CD4-positive, alpha-beta T cell (primary cell): Measurements from ENCODE around the gene NISCH. TPM values are rescaled to one million over a fixed set of nuclear protein-coding genes. Genes with fewer than 3 reads are reported as not detected.

Experiments
- ATAC-seq: fragments of 200-7000 bp; cut with Tn5 transposase; one replicate; pipeline ENCODE4 v1.10.0; 2022; ENCODE audit warnings: mild to moderate bottlenecking; ENCODE audit not compliant: poor library complexity
- CTCF ChIA-PET: fragments of 350-600 bp; sonication (Branson Sonifier 250); formaldehyde crosslinking; loops from one replicate; lab custom pipeline; 2021; ENCODE audit warnings: antibody characterized with exemption, inconsistent platforms; lab: Charles Lee
- POLR2A ChIA-PET: fragments of 350-600 bp; sonication (Branson Sonifier 250); formaldehyde crosslinking; loops from one replicate; lab custom pipeline; 2021; ENCODE audit warnings: antibody characterized with exemption, inconsistent platforms; lab: Charles Lee
- DNase-seq, 14 experiments: peaks; one replicate each; pipeline ENCODE4 v3.0.0-alpha.2; 2013 to 2020; ENCODE audit warnings: mixed read lengths in 2 of 14
- H3K27ac ChIP-seq, 2 donors: one replicate each; pipeline versions ENCODE4 v1.5.1 to v1.7.0; 2013; ENCODE audit warnings: low read length in 2 of 2, low read depth in 1 of 2, mild to moderate bottlenecking in 1 of 2
- H3K27me3 ChIP-seq, 2 experiments: 1 replicate in 1 of 2; 2 replicates in 1 of 2; pipeline versions ENCODE4 v1.6.1 to v1.7.0; 2013; ENCODE audit warnings: low read length in 2 of 2, control low read depth in 1 of 2, mild to moderate bottlenecking in 1 of 2, moderate library complexity in 1 of 2; ENCODE audit not compliant: insufficient read depth in 2 of 2, control insufficient read depth in 1 of 2
- H3K36me3 ChIP-seq: one replicate; pipeline ENCODE4 v1.6.1; 2013; ENCODE audit warnings: low read length, control low read depth; ENCODE audit not compliant: insufficient read depth
- H3K4me1 ChIP-seq: one replicate; pipeline ENCODE4 v1.6.1; 2013; ENCODE audit warnings: low read length, control low read depth; ENCODE audit not compliant: insufficient read depth
- H3K4me3 ChIP-seq: one replicate; pipeline ENCODE4 v1.5.1; 2013; ENCODE audit warnings: mild to moderate bottlenecking, low read length, moderate library complexity
- H3K9me3 ChIP-seq, 2 experiments: 1 replicate in 1 of 2; 2 replicates in 1 of 2; pipeline versions ENCODE4 v1.6.1 to v1.7.0; 2013; ENCODE audit warnings: low read length in 2 of 2, mild to moderate bottlenecking in 2 of 2, control low read depth in 1 of 2, moderate library complexity in 1 of 2; ENCODE audit not compliant: control insufficient read depth in 1 of 2, insufficient read depth in 1 of 2
- H3K27ac Mint-ChIP-seq: one replicate; pipeline ENCODE4 v1.8.0; 2020; ENCODE audit warnings: mixed read lengths
- H3K27me3 Mint-ChIP-seq: one replicate; pipeline ENCODE4 v1.8.0; 2021; ENCODE audit warnings: mixed read lengths
- H3K36me3 Mint-ChIP-seq: one replicate; pipeline ENCODE4 v1.8.0; 2021; ENCODE audit warnings: low read depth, mixed read lengths
- H3K4me1 Mint-ChIP-seq: one replicate; pipeline ENCODE4 v1.8.0; 2021; ENCODE audit warnings: low read depth, mixed read lengths
- H3K4me3 Mint-ChIP-seq: one replicate; pipeline ENCODE4 v1.8.0; 2020; ENCODE audit warnings: mild to moderate bottlenecking, mixed read lengths
- H3K9me3 Mint-ChIP-seq: one replicate; pipeline ENCODE4 v1.8.0; 2020; ENCODE audit warnings: mixed read lengths
- intact Hi-C, 2 experiments: fragments of 100-400 bp; cut with DNase I in 1 of 2; cut with micrococcal nuclease in 1 of 2; formaldehyde crosslinking; loops; one replicate each; pipeline versions ENCODE4 v1.15.1 to v1.9.0; 2023 to 2025; cut with DNase I, micrococcal nuclease
- total RNA-seq, 174 experiments: library from RNA in 2 of 174; stranded (reverse) in 2 of 174; gene quantifications; one replicate each; pipeline ENCODE4 v1.2.3 and lab custom pipeline; 2021 to 2026
- TF ChIP-seq, protein P1 (sequence below): fragments of 200-600 bp; IDR thresholded peaks from one replicate; pipeline ENCODE4 v1.8.0; 2022; ENCODE audit warnings: antibody characterized with exemption, mild to moderate bottlenecking

The NISCH gene
- total RNA-seq, 2 experiments from 2014 or later: 160 to 163 TPM

DNA sequence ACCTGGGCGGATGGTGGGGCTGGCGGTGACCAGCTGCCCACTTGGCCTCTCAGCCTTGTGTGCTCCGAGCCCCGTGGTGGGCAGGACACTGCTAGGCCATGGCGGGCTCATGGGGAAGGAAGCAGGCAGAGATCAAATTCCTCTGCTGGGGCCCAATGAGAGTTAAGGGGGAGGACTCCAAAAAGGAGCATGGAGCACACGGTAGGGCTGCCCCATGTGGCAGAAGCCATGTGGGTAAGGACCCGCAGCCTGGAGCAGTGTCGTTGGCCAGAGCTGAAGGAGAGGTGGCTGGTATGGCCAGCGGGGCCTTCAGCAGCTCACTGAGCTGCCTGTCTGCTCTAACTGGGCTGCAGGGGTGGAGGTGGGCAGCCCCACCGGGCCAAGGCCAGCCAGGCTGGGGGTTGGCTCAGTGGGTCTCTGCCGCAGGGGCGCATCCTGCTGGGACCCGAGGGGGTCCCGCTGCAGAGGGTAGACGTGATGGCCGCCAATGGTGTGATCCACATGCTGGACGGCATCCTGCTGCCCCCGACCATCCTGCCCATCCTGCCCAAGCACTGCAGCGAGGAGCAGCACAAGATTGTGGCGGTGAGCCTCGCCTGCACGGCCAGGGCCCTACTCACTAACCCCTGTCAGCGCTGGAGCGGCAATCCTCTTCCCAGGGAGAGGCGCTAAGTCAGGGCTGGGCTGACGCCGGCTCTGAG is 51.0 kb downstream of the NISCH start:
- Mint-ChIP-seq H3K4me3 (no peak overlapping the region), H3K4me1 (no peaks in the 10 kb centered on the region), H3K36me3 (no peaks in the 10 kb centered on the region), H3K27ac (no peak overlapping the region), H3K27me3 (no peaks in the 10 kb centered on the region), H3K9me3 (no peaks in the 10 kb centered on the region)
- intact Hi-C loops: no loop called here
- H3K27ac ChIP-seq: no peak overlapping the region
- no peaks in the 10 kb centered on the region for H3K9me3 ChIP-seq
- H3K4me3 ChIP-seq: no peak overlapping the region
- DNase-seq (no peak), ATAC-seq (no peak)
- ChIA-PET POLR2A (no interaction called here), CTCF (no interaction called here)
- H3K27me3 ChIP-seq: no peaks in the 10 kb centered on the region
- H3K36me3 ChIP-seq: no peaks in the 10 kb centered on the region
- TF ChIP-seq, protein P1, sequence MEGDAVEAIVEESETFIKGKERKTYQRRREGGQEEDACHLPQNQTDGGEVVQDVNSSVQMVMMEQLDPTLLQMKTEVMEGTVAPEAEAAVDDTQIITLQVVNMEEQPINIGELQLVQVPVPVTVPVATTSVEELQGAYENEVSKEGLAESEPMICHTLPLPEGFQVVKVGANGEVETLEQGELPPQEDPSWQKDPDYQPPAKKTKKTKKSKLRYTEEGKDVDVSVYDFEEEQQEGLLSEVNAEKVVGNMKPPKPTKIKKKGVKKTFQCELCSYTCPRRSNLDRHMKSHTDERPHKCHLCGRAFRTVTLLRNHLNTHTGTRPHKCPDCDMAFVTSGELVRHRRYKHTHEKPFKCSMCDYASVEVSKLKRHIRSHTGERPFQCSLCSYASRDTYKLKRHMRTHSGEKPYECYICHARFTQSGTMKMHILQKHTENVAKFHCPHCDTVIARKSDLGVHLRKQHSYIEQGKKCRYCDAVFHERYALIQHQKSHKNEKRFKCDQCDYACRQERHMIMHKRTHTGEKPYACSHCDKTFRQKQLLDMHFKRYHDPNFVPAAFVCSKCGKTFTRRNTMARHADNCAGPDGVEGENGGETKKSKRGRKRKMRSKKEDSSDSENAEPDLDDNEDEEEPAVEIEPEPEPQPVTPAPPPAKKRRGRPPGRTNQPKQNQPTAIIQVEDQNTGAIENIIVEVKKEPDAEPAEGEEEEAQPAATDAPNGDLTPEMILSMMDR: no peak
- no peaks in the 10 kb centered on the region for H3K4me1 ChIP-seq

DNA sequence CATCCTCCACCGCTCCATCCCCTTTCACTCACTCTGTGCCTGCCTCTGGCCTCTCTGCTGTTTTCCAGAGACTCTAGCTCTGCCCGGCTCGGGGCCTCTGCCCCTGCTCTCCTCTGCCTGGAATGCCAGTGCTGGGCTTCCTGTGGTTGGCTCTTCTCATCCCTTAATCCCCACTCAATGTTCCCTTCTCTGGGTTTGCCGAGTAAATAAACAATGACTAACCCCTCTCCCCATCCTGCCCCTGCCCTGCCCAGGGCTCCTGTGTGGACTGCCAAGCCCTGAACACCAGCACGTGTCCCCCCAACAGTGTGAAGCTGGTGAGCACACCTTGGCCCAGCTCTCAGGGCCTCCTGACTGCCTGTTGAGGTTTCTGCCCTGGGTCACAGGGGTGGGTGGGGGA is 52.0 kb downstream of the NISCH start:
- Mint-ChIP-seq H3K27ac (no peak overlapping the region), H3K4me3 (no peak overlapping the region), H3K27me3 (no peaks in the 10 kb centered on the region), H3K4me1 (no peaks in the 10 kb centered on the region), H3K9me3 (no peaks in the 10 kb centered on the region), H3K36me3 (no peaks in the 10 kb centered on the region)
- POLR2A ChIA-PET: no interaction called here
- TF ChIP-seq, protein P1: no peak
- Histone ChIP-seq H3K27ac (no peak overlapping the region), H3K4me3 (no peak overlapping the region), H3K36me3 (no peaks in the 10 kb centered on the region), H3K27me3 (no peaks in the 10 kb centered on the region), H3K9me3 (no peaks in the 10 kb centered on the region), H3K4me1 (no peaks in the 10 kb centered on the region)
- ATAC-seq: no peak
- CTCF ChIA-PET: no interaction called here
- intact Hi-C loops: no loop called here
- no peak for DNase-seq

DNA sequence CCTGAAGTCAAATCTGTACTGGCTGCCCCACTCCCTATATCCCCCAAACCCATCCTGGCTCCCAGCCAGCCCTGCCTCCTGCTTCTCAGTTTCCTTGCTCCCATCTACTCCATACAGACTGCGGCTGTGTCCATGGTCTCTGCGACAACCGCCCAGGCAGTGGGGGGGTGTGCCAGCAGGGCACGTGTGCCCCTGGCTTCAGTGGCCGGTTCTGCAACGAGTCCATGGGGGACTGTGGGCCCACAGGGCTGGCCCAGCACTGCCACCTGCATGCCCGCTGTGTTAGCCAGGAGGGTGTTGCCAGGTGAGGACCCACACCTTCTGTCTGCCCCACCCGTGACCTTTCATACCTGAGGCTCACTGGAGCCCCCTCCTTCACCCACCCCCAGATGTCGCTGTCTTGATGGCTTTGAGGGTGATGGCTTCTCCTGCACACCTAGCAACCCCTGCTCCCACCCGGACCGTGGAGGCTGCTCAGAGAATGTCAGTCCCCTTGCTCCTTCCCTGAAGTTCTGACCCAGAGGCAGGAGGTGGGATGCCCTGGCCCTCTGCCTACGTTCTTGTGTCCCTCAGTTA is 54.4 kb downstream of the NISCH start:
- Histone ChIP-seq H3K27ac (no peak overlapping the region), H3K27me3 (no peaks in the 10 kb centered on the region), H3K9me3 (no peaks in the 10 kb centered on the region), H3K36me3 (no peaks in the 10 kb centered on the region), H3K4me1 (no peaks in the 10 kb centered on the region), H3K4me3 (no peak overlapping the region)
- H3K9me3 Mint-ChIP-seq: no peaks in the 10 kb centered on the region
- no peaks in the 10 kb centered on the region for H3K36me3 Mint-ChIP-seq
- no peak overlapping the region for H3K4me3 Mint-ChIP-seq
- no peak for DNase-seq
- TF ChIP-seq, protein P1: no peak
- H3K27me3 Mint-ChIP-seq: no peaks in the 10 kb centered on the region
- no peak overlapping the region for H3K27ac Mint-ChIP-seq
- POLR2A ChIA-PET: no interaction called here
- H3K4me1 Mint-ChIP-seq: no peaks in the 10 kb centered on the region
- CTCF ChIA-PET: no interaction called here
- intact Hi-C loops: no loop called here
- no peak for ATAC-seq
